A549 (cell line): ENCODE results near the gene CELF5. TPM values are rescaled to one million over a fixed set of nuclear protein-coding genes. Genes with fewer than 3 reads are reported as not detected.

ENCODE experiments used
- ATAC-seq, 2 experiments: fragments of 200-7000 bp in 1 of 2; fragments of >200 bp in 1 of 2; cut with Nextera tagmentation in 1 of 2; cut with Tn5 transposase in 1 of 2; 3 replicates each; pipeline versions ENCODE4 v1.8.0 to v1.9.1; 2018 to 2020; ENCODE audit warnings: mild to moderate bottlenecking in 1 of 2, moderate library complexity in 1 of 2
- CTCF ChIA-PET: fragments of 300-600 bp; sonication (Branson Sonifier 250); formaldehyde crosslinking; extraction: SDS; loops from one replicate; lab custom pipeline; 2021; ENCODE audit warnings: antibody characterized with exemption, inconsistent platforms; lab: Yijun Ruan, JAX
- POLR2A ChIA-PET: fragments of 350-600 bp; formaldehyde crosslinking; extraction: SDS; loops from one replicate; lab custom pipeline; 2021; ENCODE audit warnings: antibody characterized with exemption, inconsistent platforms; lab: Yijun Ruan, JAX
- DNase-seq, 2 experiments: peaks; one replicate each; pipeline versions ENCODE4 v3.0.0 to v3.0.0-alpha.2; 2011 to 2016; ENCODE audit warnings: low read depth in 1 of 2, low spot score in 1 of 2
- FAIRE-seq: peaks from 2 replicates; lab custom pipeline; 2011; peaks lifted over from hg19 to GRCh38; lab: Jason Lieb, UNC
- H3K27ac ChIP-seq, 2 experiments: fragments of >200 bp; sonication (Bioruptor Twin); formaldehyde crosslinking; 3 replicates each; pipeline ENCODE4 v1.5.1; 2016 to 2017
- H3K4me1 ChIP-seq: fragments of >200 bp; sonication (Bioruptor Twin); formaldehyde crosslinking; 3 replicates; pipeline ENCODE4 v1.6.1; 2016
- H3K4me2 ChIP-seq: fragments of >200 bp; sonication (Bioruptor Twin); formaldehyde crosslinking; 3 replicates; pipeline ENCODE4 v1.6.1; 2016
- H3K4me3 ChIP-seq: fragments of >200 bp; sonication (Bioruptor Twin); formaldehyde crosslinking; 3 replicates; pipeline ENCODE4 v1.5.1; 2016
- H3K9me3 ChIP-seq: fragments of >200 bp; sonication (Bioruptor Twin); formaldehyde crosslinking; 3 replicates; pipeline ENCODE4 v1.6.1; 2016
- BCL3 ChIP-seq: fragments of >200 bp; sonication (Bioruptor Twin); formaldehyde crosslinking; IDR thresholded peaks from 3 replicates; pipeline ENCODE4 v1.6.1; 2016
- BHLHE40 ChIP-seq: IDR thresholded peaks from 2 replicates; pipeline ENCODE4 v1.6.1; 2012; ENCODE audit warnings: low read depth, low read length, inconsistent platforms
- CBX8 ChIP-seq: fragments of 200-600 bp; sonication (generic); IDR thresholded peaks from 2 replicates; pipeline ENCODE4 v1.6.1; 2016
- CEBPB ChIP-seq, 2 experiments: fragments of >200 bp in 1 of 2; sonication (Bioruptor Twin) in 1 of 2; formaldehyde crosslinking in 1 of 2; IDR thresholded peaks; 2 replicates each; pipeline ENCODE4 v1.6.1; 2012 to 2016
- CHD2 ChIP-seq: fragments of 150-350 bp; IDR thresholded peaks from 2 replicates; pipeline ENCODE4 v1.6.1; 2014; ENCODE audit warnings: low read length; ENCODE audit not compliant: partially characterized antibody
- CHD4 ChIP-seq: fragments of 200-600 bp; sonication (generic); IDR thresholded peaks from 2 replicates; pipeline ENCODE4 v1.6.1; 2016; ENCODE audit warnings: antibody characterized with exemption, mild to moderate bottlenecking, borderline replicate concordance
- ESRRA ChIP-seq: fragments of 150-350 bp; IDR thresholded peaks from 2 replicates; pipeline ENCODE4 v1.6.1; 2014; ENCODE audit warnings: mild to moderate bottlenecking, low read length, borderline replicate concordance
- GATA3 ChIP-seq: IDR thresholded peaks from 2 replicates; pipeline ENCODE4 v1.6.1; 2012; ENCODE audit warnings: borderline replicate concordance
- HDAC2 ChIP-seq: fragments of 200-600 bp; sonication (generic); IDR thresholded peaks from 2 replicates; pipeline ENCODE4 v1.6.1; 2016
- HEYL ChIP-seq: fragments of 250-450 bp; sonication (Bioruptor Pico); IDR thresholded peaks from 2 replicates; pipeline ENCODE4 v1.8.0; 2021; ENCODE audit warnings: mild to moderate bottlenecking, moderate library complexity
- HOXA7 ChIP-seq: fragments of 250-450 bp; sonication (Bioruptor Pico); IDR thresholded peaks from 2 replicates; pipeline ENCODE4 v1.5.0; 2020; ENCODE audit warnings: mild to moderate bottlenecking, moderate library complexity
- HOXB13 ChIP-seq: fragments of 250-450 bp; sonication (Bioruptor Pico); IDR thresholded peaks from 2 replicates; pipeline ENCODE4 v1.5.0; 2020; ENCODE audit warnings: low read depth, mild to moderate bottlenecking, moderate library complexity
- JUNB ChIP-seq: fragments of >200 bp; sonication (Bioruptor Twin); formaldehyde crosslinking; IDR thresholded peaks from 2 replicates; pipeline ENCODE4 v1.6.1; 2016
- KDM5A ChIP-seq: fragments of 200-600 bp; sonication (generic); IDR thresholded peaks from 2 replicates; pipeline ENCODE4 v1.6.1; 2016; ENCODE audit warnings: antibody characterized with exemption, mild to moderate bottlenecking
- MAFK ChIP-seq: fragments of 450-650 bp; IDR thresholded peaks from 2 replicates; pipeline ENCODE4 v1.6.1; 2014; ENCODE audit not compliant: partially characterized antibody
- MYC ChIP-seq: IDR thresholded peaks from 2 replicates; pipeline ENCODE4 v1.6.1; 2012; ENCODE audit warnings: mild to moderate bottlenecking, inconsistent platforms, low read length, improper control_type of control experiment, borderline replicate concordance
- NFE2L2 ChIP-seq: fragments of 150-350 bp; conservative IDR thresholded peaks from 2 replicates; pipeline ENCODE4 v1.6.1; 2014; ENCODE audit warnings: low read length
- PHF8 ChIP-seq: fragments of 200-600 bp; sonication (generic); IDR thresholded peaks from 2 replicates; pipeline ENCODE4 v1.6.1; 2016; ENCODE audit warnings: low read depth, mild to moderate bottlenecking, antibody characterized with exemption, moderate library complexity, borderline replicate concordance
- POLR2A ChIP-seq: IDR thresholded peaks from 2 replicates; pipeline ENCODE4 v1.6.1; 2012; ENCODE audit warnings: mild to moderate bottlenecking, low read length
- POLR2AphosphoS2 ChIP-seq: conservative IDR thresholded peaks from 2 replicates; pipeline ENCODE4 v1.6.1; 2012; ENCODE audit warnings: low read length, improper control_type of control experiment, inconsistent platforms
- RAD21 ChIP-seq, 2 experiments: fragments of >200 bp in 1 of 2; sonication (Bioruptor Twin) in 1 of 2; formaldehyde crosslinking in 1 of 2; IDR thresholded peaks in 1 of 2; conservative IDR thresholded peaks in 1 of 2; 2 replicates in 1 of 2; 3 replicates in 1 of 2; pipeline ENCODE4 v1.6.1; 2012 to 2018; ENCODE audit warnings: inconsistent platforms in 1 of 2
- SMC3 ChIP-seq: fragments of >200 bp; sonication (Bioruptor Twin); formaldehyde crosslinking; IDR thresholded peaks from 3 replicates; pipeline ENCODE4 v1.6.1; 2018; ENCODE audit warnings: inconsistent platforms
- SREBF2 ChIP-seq: fragments of 450-650 bp; IDR thresholded peaks from 2 replicates; pipeline ENCODE4 v1.6.1; 2014; ENCODE audit warnings: mild to moderate bottlenecking, moderate library complexity
- TFCP2L1 ChIP-seq: fragments of 250-450 bp; sonication (Bioruptor Pico); IDR thresholded peaks from 2 replicates; pipeline ENCODE4 v1.5.0; 2021; ENCODE audit warnings: mild to moderate bottlenecking
- TP53 ChIP-seq: fragments of 250-450 bp; sonication (Bioruptor Pico); IDR thresholded peaks from 2 replicates; pipeline ENCODE4 v1.5.0; 2021; ENCODE audit warnings: mild to moderate bottlenecking, moderate library complexity
- USF2 ChIP-seq: fragments of 450-650 bp; IDR thresholded peaks from 2 replicates; pipeline ENCODE4 v1.6.1; 2014; ENCODE audit warnings: antibody characterized with exemption
- ZC3H11A ChIP-seq: fragments of 450-650 bp; IDR thresholded peaks from 2 replicates; pipeline ENCODE4 v1.6.1; 2014; ENCODE audit warnings: antibody characterized with exemption, mild to moderate bottlenecking
- WGBS: methylation state at CpG from one replicate; pipeline ENCODE4 v1.1.6; 2017; ENCODE audit errors: missing lambda C conversion rate; 5-methylcytosine and 5-hydroxymethylcytosine counted together
- polyA plus RNA-seq, 4 experiments: library from polyadenylated mRNA; depleted of rRNA in 3 of 4; stranded (reverse); fragments of >200 nt; fragmentation: RNase III in 1 of 4; extraction: RNeasy Plus Mini Kit Qiagen cat#74134 plus additional on column Dnase treatment in 1 of 4; gene quantifications; 2 replicates in 3 of 4; 3 replicates in 1 of 4; pipeline ENCODE4 v1.2.3, GENCODE V29; 2011 to 2017

Gene CELF5
- polyA plus RNA-seq, 2 of the 4 experiments (the other 2 are of a cell fraction): 0.31 to 0.61 TPM

- FAIRE-seq (no peak), ATAC-seq (no peak), DNase-seq (no peak)
- H3K9me3 ChIP-seq: no peaks in the 10 kb centered on the region
- ChIA-PET POLR2A (no interaction called here), CTCF (interaction anchor here (0.6 to 1.4 kb wide), 2 partner anchors 11 to 179 kb away, joined by 3 to 4 read pairs; no protein-coding TSS in a partner anchor)
- WGBS: 73% methylated on average over 20 of the region's 20 CpGs
- no peak overlapping the region for H3K4me3 ChIP-seq
- no peak overlapping the region for H3K4me2 ChIP-seq
- H3K27ac ChIP-seq: no peak overlapping the region
- TF ChIP-seq KDM5A (no peak), ESRRA (no peak), USF2 (no peak), CBX8 (no peak), JUNB (no peak), TFCP2L1 (CRISPR knock-in tag) (no peak), RAD21 (conservative IDR thresholded peaks at IDR 0.05 in 1 of 2, IDR thresholded peaks at IDR 0.05 in 1 of 2) (no peak), BCL3 (no peak), HOXB13 (no peak)
- no peaks in the 10 kb centered on the region for H3K4me1 ChIP-seq
Measured at GRCh38 chr19:3294080-3294850, 69.8 kb downstream of the CELF5 start.

DNA sequence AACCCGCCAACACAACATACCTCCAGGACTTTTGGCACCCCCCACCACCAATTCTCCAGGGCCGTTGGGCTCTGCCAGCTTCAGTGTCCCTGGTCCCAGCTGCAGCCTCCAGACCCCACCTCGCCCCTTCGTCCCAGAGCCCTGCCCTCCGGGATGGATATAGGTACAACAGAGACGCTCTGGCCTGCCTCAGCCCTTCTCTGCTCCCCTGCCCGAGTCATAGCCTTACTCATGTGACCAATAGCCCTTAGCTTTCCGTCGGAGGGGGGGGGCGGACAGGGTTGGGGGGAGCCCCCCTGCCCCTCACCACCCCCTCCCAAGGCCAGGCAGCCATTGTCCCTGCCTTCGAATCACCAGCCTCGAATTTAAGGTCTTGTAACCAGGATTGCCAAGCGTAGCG, 71.1 kb downstream of the CELF5 start:
- ATAC-seq (no peak), FAIRE-seq (no peak), DNase-seq (no peak)
- no peaks in the 10 kb centered on the region for H3K9me3 ChIP-seq
- H3K4me2 ChIP-seq: no peak overlapping the region
- WGBS: 81% methylated on average over 4 of the region's 14 CpGs
- TF ChIP-seq SREBF2 (no peak), SMC3 (no peak), ESRRA (no peak), NFE2L2 (no peak), HEYL (CRISPR knock-in tag) (no peak), POLR2A (no peak), POLR2AphosphoS2 (no peak), MYC (no peak), BHLHE40 (no peak), USF2 (no peak), CEBPB (IDR thresholded peaks at IDR 0.05) (no peak), TP53 (CRISPR knock-in tag) (no peak), CHD2 (no peak), TFCP2L1 (CRISPR knock-in tag) (no peak), HDAC2 (no peak), ZC3H11A (no peak)
- POLR2A ChIA-PET: no interaction called here
- CTCF ChIA-PET: interaction anchor here (0.6 to 1.0 kb wide), 3 partner anchors 9 to 183 kb away, joined by 3 to 4 read pairs (median 3); no protein-coding TSS in a partner anchor
- H3K27ac ChIP-seq: no peak overlapping the region
- no peak overlapping the region for H3K4me3 ChIP-seq
- 0 out of 3 replicates have a peak, but pooled peaks cover 3% of the 10 kb centered on the region for H3K4me1 ChIP-seq

- no peak overlapping the region for H3K4me2 ChIP-seq
- FAIRE-seq: no peak
- ChIA-PET POLR2A (no interaction called here), CTCF (interaction anchor here (1.0 kb wide), 2 partner anchors 9 to 10 kb away, joined by 3 to 4 read pairs; no protein-coding TSS in a partner anchor)
- no peak for ATAC-seq
- WGBS: 61% methylated on average over 9 of the region's 9 CpGs
- H3K4me1 ChIP-seq: 0 out of 3 replicates have a peak, but pooled peaks cover 3% of the 10 kb centered on the region
- H3K27ac ChIP-seq: no peak overlapping the region
- H3K9me3 ChIP-seq: no peaks in the 10 kb centered on the region
- TF ChIP-seq HOXA7 (CRISPR knock-in tag) (no peak), MAFK (no peak), CHD4 (no peak), PHF8 (no peak), GATA3 (no peak)
- no peak overlapping the region for H3K4me3 ChIP-seq
- DNase-seq: no peak
Measured at GRCh38 chr19:3296034-3296433, 71.6 kb downstream of the CELF5 start.
